Middle frontal gyrus (tissue), 1 donor: ENCODE results near the gene FAM171A2.
A peak's percentile ranks its signal among the peaks of the same experiment; 100 is the strongest.
"Not testable (repeated sequence)": the region's sequence is repeated elsewhere in the genome, so short reads cannot be mapped to it uniquely, and the experiment has no call there.

Source experiments
- DNase-seq: peaks from one replicate; pipeline ENCODE4 v3.0.0-alpha.2; 2015; ENCODE audit warnings: low spot score; ENCODE audit errors: extremely low spot score

FAM171A2 gene

GRCh38 chr17:44347206-44348055 is 16.2 kb downstream of the FAM171A2 start:
- DNase-seq = not testable (repeated sequence)

DNA sequence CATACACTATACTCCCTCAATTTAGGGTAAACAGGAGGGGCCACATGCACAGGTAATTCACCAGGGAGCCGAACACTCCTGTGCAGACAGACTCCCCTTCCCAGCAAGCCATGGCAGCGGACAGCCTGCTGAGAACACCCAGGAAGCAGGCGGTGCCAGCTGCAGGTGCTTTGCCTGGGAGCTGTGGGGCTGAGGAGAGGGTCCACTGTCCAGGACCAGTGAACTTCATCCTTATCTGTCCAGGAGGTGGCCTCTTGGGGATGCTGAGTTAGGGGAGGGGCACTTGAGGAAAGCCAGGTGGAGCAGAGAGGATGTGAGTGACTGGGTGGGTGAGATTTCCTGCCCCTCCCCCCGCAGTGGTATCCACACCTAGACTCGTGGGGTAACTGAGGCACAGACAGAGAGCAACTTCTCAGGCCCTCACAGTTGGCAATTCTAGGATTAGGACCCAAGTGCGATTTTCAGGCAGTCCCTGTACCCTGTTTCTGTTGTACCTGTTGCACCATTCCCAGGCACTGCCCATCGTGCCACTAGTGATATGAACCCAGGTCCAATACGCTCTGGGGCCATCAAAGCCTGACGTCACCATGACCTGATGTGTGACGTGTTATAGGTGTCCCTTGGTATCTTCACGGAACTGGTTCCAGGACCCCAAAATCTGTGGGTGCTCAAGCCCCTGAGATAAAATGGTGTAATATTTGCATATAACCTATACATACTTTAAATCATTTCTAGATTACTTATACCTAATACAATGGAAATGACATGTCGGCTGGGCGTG is 17.4 kb downstream of the FAM171A2 start:
- no peak for DNase-seq

DNA sequence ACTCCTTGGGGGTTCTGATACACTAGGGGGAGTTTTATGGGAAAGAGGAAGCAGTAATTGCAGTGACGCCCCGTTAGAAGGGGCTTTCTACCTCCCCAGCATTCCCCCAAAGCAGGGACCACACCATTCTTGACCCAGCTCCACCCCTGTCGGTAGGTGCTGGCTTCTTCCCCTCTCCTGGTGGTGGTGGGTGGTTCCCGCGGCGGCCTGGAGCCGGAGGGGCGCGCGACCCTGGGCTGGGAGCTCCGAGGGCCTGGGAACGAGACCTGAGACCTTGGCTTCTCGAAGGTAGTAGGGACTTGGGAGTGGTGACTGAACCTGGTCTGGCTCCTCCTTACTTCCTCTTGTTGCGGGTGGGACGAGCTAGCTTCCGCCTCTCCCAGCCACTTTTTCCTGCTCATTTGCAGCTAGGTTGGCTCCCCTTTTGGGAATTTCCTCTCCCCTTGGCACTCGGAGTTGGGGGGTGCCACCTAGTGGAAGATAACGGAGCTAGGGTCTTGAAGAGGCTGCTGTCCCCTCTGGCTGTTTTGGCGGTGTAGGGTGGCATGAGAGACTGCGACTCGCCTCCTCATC is 18.1 kb downstream of the FAM171A2 start:
- DNase-seq = peak; percentile 28

DNA sequence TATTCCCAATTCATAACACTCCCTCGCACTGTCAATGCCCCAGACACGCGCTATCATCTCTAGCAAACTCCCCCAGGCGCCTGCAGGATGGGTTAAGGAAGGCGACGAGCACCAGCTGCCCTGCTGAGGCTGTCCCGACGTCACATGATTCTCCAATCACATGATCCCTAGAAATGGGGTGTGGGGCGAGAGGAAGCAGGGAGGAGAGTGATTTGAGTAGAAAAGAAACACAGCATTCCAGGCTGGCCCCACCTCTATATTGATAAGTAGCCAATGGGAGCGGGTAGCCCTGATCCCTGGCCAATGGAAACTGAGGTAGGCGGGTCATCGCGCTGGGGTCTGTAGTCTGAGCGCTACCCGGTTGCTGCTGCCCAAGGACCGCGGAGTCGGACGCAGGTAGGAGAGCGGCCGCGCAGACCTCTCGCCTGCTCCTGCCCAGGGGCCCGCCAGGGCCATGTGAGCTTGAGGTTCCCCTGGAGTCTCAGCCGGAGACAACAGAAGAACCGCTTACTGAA is 18.7 kb downstream of the FAM171A2 start, which contains the start of gene GRN:
Gene GRN (plus strand): TSS at position 364 of the 515 bp plus-strand sequence. CDS start 3,863 bp downstream, outside the sequence.
- peak; percentile 97 for DNase-seq

GRCh38 chr17:44343510-44344209 is 20.0 kb downstream of the FAM171A2 start:
- DNase-seq = no peak

DNA sequence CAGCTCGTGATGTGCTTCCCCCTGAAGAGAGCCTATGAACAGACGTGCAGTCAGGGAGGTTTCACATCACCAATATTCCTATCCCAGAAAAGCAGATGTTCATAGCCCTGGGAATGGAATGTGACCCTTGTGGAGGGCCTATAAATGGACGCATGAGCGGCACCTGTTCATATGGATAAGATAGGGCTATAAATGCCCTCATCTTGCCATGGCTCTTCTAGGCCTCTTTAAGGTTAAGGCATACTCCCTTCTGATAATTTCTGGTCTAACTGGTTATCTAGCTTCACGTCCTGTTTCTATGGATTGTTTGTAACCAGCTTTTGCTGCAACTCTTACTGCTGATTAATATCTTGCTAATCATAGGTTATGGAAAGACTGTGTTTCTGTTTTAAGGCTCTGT is 23.1 kb downstream of the FAM171A2 start:
- DNase-seq = not testable (repeated sequence)

DNA sequence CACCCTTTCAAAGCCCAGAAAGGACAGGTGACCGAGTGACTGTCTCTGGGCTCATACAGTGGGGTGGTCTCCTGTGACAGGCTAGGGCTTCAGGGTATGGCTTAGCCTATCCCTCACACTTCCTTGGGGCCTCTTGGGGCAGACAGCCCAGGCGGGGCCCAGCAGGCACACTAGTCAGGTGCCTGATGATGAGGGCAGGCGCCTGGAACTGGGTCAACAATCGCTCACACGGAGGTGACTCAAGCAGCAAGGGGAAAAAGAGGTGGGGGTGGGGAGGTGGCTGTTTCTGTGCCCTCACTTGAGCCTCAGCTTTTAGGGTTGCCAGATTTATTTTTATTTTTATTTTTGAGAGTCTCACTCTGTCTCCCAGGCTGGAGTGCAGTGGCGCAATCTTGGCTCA is 25.0 kb downstream of the FAM171A2 start:
- no peak for DNase-seq

- no peak for DNase-seq
Measured at GRCh38 chr17:44335968-44336367, 27.7 kb downstream of the FAM171A2 start.

GRCh38 chr17:44335564-44335963 is 28.1 kb downstream of the FAM171A2 start:
- no peak for DNase-seq

DNA sequence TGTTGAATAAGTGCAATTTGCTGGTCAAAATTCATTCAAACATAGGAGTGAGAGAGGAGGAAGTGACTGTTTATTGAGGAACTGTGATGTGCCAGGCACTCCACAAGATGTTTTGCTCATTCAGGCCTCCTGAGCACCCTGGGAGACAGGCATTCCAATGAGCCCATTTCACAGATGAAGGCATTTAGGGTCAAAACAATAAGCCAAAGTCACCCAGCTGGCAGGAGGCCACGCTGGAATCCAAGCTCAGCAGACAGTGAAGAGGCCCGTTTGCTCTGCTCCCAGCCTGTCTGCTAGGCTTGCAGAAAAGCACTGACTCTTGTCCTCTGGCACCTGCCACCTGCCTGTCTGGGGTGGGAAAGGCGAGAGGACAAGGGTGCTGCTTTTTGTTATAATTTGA is 28.9 kb downstream of the FAM171A2 start:
- DNase-seq = no peak

DNA sequence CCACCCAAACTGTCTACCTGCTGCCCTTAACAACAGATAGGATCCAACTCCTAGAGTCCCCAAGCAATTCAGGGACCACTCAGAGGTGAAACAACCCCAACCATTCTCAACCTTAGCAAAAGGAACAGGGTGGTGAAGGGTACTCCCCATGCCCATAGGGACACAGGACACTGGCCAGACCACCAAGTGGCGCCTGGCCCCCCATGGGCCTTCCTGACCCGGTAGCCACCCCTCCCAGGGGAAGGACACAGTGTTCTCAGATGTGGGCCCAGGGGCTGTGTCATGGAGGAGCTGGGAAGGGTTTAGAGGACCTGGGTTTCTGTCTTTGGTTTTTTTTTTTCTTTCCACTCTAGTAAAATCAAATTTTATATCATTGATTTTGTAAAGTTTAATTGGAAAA is 29.3 kb downstream of the FAM171A2 start:
- DNase-seq = no peak

- no peak for DNase-seq
Measured at GRCh38 chr17:44333371-44333770, 30.3 kb downstream of the FAM171A2 start.

GRCh38 chr17:44331249-44331760 is 32.3 kb downstream of the FAM171A2 start:
- DNase-seq = peak; percentile 68

- DNase-seq = not testable (repeated sequence)
Measured at GRCh38 chr17:44330263-44330662, 33.4 kb downstream of the FAM171A2 start.

DNA sequence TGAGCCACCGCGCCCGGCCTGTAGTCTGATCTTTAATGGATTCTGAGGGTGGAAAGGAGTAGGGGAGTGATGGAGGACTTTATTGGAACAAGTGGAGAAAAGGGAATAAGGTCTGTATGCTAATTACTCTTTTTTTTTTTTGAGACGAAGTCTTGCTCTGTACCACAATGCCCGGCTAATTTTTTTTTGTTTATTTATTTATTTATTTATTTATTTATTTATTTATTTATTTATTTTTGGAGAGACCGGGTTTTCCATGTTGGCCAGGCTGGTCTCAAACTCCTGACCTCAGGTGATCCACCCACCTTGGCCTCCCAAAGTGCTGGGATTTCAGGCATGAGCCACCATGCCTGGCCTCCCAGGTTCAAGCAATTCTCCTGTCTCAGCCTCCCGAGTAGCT is 34.1 kb downstream of the FAM171A2 start:
- not testable (repeated sequence) for DNase-seq

- no peak for DNase-seq
Measured at GRCh38 chr17:44327715-44328449, 35.8 kb downstream of the FAM171A2 start.

DNA sequence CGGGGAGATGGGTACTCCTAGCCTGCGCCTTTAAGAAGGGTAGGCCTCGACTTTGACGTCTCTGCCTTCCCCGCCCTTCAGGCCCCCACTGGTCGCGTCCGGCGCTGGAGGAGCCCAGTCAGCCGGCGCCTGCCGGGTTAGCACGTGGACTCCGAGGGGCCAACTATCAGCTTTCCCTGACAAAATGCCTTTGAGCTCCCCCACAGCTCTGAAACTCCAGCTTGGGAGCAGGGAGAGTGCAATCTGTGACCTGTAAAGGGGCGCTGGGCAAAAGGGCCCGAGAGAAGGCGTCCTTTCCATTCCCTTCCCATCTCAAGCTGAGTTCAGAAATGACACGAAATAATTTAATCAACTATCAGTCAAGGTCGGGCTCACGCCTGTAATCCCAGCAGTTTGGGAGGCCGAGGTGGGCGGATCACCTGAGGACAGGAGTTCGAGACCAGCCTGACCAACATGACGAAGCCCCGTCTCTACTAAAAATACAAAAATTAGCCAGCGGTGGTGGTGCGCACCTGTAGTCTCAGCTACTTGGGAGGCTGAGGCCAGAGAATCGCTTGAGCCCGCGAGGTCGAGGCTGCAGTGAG is 36.7 kb downstream of the FAM171A2 start:
- peak; percentile 96 for DNase-seq

DNA sequence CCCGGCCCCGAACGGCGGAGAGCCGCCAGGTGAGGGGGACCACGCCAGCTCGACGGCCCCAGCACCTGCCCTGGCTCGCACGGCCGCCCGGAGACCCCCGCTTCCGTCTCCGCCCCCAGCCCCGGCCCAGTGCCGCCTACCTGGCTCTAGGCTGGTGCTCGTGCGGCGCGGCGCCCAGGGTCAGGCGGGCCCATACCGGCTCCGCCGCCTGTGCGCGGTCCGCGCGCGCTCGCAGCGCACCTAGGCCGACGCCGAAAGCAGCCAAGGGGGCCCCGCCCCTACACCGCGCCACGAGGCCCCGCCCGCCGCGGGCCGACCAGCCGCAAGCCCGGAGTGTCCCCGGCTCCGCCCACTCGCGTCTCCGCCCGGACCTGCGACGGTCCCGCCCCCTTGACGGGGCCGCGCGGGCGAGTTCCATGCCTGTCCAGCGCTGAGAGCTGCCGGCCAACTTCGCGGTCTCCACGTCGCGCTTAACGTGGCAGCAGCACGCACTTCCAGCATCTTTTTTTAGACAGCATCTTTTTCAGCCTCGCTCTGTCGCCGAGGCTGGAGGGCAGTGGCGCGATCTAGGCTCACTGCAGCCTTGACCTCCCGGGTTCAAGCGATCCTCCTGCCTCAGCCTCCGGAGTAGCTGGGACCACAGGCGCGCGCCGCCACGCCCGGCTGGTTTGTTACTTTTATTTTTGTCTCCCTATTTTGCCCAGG is 38.9 kb downstream of the FAM171A2 start, which contains the start of gene SLC25A39:
Gene SLC25A39 (minus strand): TSS at position 253 of the 705 bp plus-strand sequence. CDS start 1,261 bp downstream, outside the sequence.
- peak; percentile 87 for DNase-seq

GRCh38 chr17:44324092-44324570 is 39.5 kb downstream of the FAM171A2 start:
- DNase-seq = no peak
